NCI-H1092 treated with DMSO at 0.1 percent for 48 hours (cell line): ENCODE results near the gene DOCK1.

Experiments
- DNase-seq: peaks from one replicate; lab custom pipeline; 2025; lab: John Stamatoyannopoulos, UW

The DOCK1 gene

GRCh38 chr10:126955396-126955795 is 50.2 kb downstream of the DOCK1 start:
- no peak for DNase-seq

GRCh38 chr10:126955934-126956711 is 50.9 kb downstream of the DOCK1 start:
- no peak for DNase-seq

GRCh38 chr10:126956712-126957108 is 51.5 kb downstream of the DOCK1 start:
- no peak for DNase-seq

GRCh38 chr10:126957111-126957510 is 51.9 kb downstream of the DOCK1 start:
- no peak for DNase-seq

GRCh38 chr10:126959431-126959830 is 54.2 kb downstream of the DOCK1 start:
- DNase-seq = no peak

GRCh38 chr10:126959906-126960685 is 54.9 kb downstream of the DOCK1 start:
- DNase-seq = no peak

GRCh38 chr10:126963354-126963753 is 58.1 kb downstream of the DOCK1 start:
- DNase-seq = no peak

GRCh38 chr10:126964190-126964589 is 59.0 kb downstream of the DOCK1 start:
- no peak for DNase-seq

GRCh38 chr10:126966938-126967337 is 61.7 kb downstream of the DOCK1 start:
- DNase-seq = no peak

GRCh38 chr10:126969310-126969709 is 64.1 kb downstream of the DOCK1 start:
- peak; percentile 5 for DNase-seq

- DNase-seq = no peak
These were observed 67.6 kb downstream of the DOCK1 start for GRCh38 chr10:126972635-126973414.

GRCh38 chr10:126975221-126975620 is 70.0 kb downstream of the DOCK1 start:
- no peak for DNase-seq

- DNase-seq = no peak
These were observed 72.0 kb downstream of the DOCK1 start for GRCh38 chr10:126977216-126977615.

GRCh38 chr10:126979311-126979710 is 74.1 kb downstream of the DOCK1 start:
- no peak for DNase-seq

GRCh38 chr10:126993208-126993607 is 88.0 kb downstream of the DOCK1 start:
- DNase-seq = no peak

GRCh38 chr10:126997801-126998590 is 92.8 kb downstream of the DOCK1 start:
- DNase-seq = no peak

- DNase-seq = no peak
These were observed 95.4 kb downstream of the DOCK1 start for GRCh38 chr10:127000598-127000997.

GRCh38 chr10:127003032-127003685 is 97.9 kb downstream of the DOCK1 start:
- DNase-seq = no peak

GRCh38 chr10:127006453-127006852 is 101.2 kb downstream of the DOCK1 start:
- no peak for DNase-seq

- no peak for DNase-seq
These were observed 104.1 kb downstream of the DOCK1 start for GRCh38 chr10:127009366-127009765.

GRCh38 chr10:127011174-127011573 is 105.9 kb downstream of the DOCK1 start:
- DNase-seq = no peak
